IMR-90 (cell line): ENCODE results near the gene NRCAM. TPM values are rescaled to one million over a fixed set of nuclear protein-coding genes. Genes with fewer than 3 reads are reported as not detected.

Experiments
- ATAC-seq: fragments of 200-7000 bp; cut with Tn5 transposase; 2 replicates; pipeline ENCODE4 v1.9.1; 2020; ENCODE audit warnings: low read depth, mild to moderate bottlenecking, moderate library complexity
- BruUV-seq: library from RNA; stranded (reverse); fragments of 400-500 nt; replicated peaks from 2 replicates; lab custom pipeline; 2021; lab: Mats Ljungman, UMichigan
- CTCF ChIA-PET: fragments of 300-600 bp; formaldehyde crosslinking; extraction: SDS; loops from one replicate; lab custom pipeline; 2021; ENCODE audit warnings: antibody characterized with exemption; lab: Yijun Ruan, JAX
- POLR2A ChIA-PET: fragments of 300-600 bp; sonication (Branson Sonifier 250); formaldehyde crosslinking; loops from one replicate; lab custom pipeline; 2022; ENCODE audit warnings: antibody characterized with exemption; ENCODE audit not compliant: unreplicated experiment; lab: Charles Lee
- DNase-seq: peaks from one replicate; pipeline ENCODE4 v3.0.0; 2013
- H2AFZ ChIP-seq: replicated peaks from 2 replicates; pipeline ENCODE3; 2013; ENCODE audit warnings: low read length, mild to moderate bottlenecking; ENCODE audit not compliant: poor library complexity
- H2AK5ac ChIP-seq: 2 replicates; pipeline ENCODE4 v1.6.1; 2013; ENCODE audit warnings: low read depth, low read length, inconsistent platforms
- H2AK9ac ChIP-seq: replicated peaks from 2 replicates; pipeline ENCODE3; 2013; ENCODE audit warnings: mild to moderate bottlenecking, low read depth, low read length, moderate library complexity; ENCODE audit not compliant: poor library complexity
- H2BK120ac ChIP-seq: 2 replicates; pipeline ENCODE4 v1.6.1; 2013; ENCODE audit warnings: low read depth, low read length, inconsistent platforms
- H2BK15ac ChIP-seq: 3 replicates; pipeline ENCODE4 v1.6.1; 2013; ENCODE audit warnings: low read depth, low read length, inconsistent platforms
- H2BK20ac ChIP-seq: 2 replicates; pipeline ENCODE4 v1.6.1; 2013; ENCODE audit warnings: low read depth, mild to moderate bottlenecking, inconsistent platforms, low read length, moderate library complexity
- H2BK5ac ChIP-seq: 2 replicates; pipeline ENCODE4 v1.6.1; 2013; ENCODE audit warnings: mild to moderate bottlenecking, low read depth, low read length, inconsistent platforms; ENCODE audit not compliant: poor library complexity, severe bottlenecking
- H3K14ac ChIP-seq: replicated peaks from 2 replicates; pipeline ENCODE4 v1.6.1; 2013; ENCODE audit warnings: low read depth, low read length, inconsistent platforms
- H3K18ac ChIP-seq: 2 replicates; pipeline ENCODE4 v1.6.1; 2013; ENCODE audit warnings: low read depth, low read length, control low read depth
- H3K23ac ChIP-seq: 2 replicates; pipeline ENCODE4 v1.6.1; 2013; ENCODE audit warnings: low read depth, low read length, inconsistent platforms
- H3K27ac ChIP-seq: 2 replicates; pipeline ENCODE4 v1.5.1; 2013; ENCODE audit warnings: mild to moderate bottlenecking, control low read depth, low read length; ENCODE audit not compliant: insufficient read depth
- H3K27me3 ChIP-seq: 2 replicates; pipeline ENCODE4 v1.6.1; 2013; ENCODE audit warnings: low read length; ENCODE audit not compliant: control insufficient read depth, insufficient read depth
- H3K36me3 ChIP-seq: 2 replicates; pipeline ENCODE4 v1.6.1; 2013; ENCODE audit warnings: low read length, mixed read lengths; ENCODE audit not compliant: control insufficient read depth, insufficient read depth
- H3K4ac ChIP-seq: 2 replicates; pipeline ENCODE4 v1.6.1; 2013; ENCODE audit warnings: low read depth, low read length, inconsistent platforms
- H3K4me1 ChIP-seq: 2 replicates; pipeline ENCODE4 v1.6.1; 2013; ENCODE audit warnings: low read length, mixed read lengths; ENCODE audit not compliant: control insufficient read depth, insufficient read depth
- H3K4me2 ChIP-seq: 2 replicates; pipeline ENCODE4 v1.6.1; 2013; ENCODE audit warnings: low read depth, mild to moderate bottlenecking, control low read depth, low read length, moderate library complexity
- H3K4me3 ChIP-seq: 2 replicates; pipeline ENCODE4 v1.5.1; 2013; ENCODE audit warnings: low read depth, mild to moderate bottlenecking, control low read depth, low read length, moderate library complexity; ENCODE audit not compliant: insufficient read depth
- H3K56ac ChIP-seq: 2 replicates; pipeline ENCODE4 v1.6.1; 2013; ENCODE audit warnings: low read length, inconsistent platforms; ENCODE audit not compliant: insufficient read depth; ENCODE audit errors: extremely low read depth
- H3K79me1 ChIP-seq, 2 experiments: 2 replicates each; pipeline ENCODE4 v1.6.1; 2013; ENCODE audit warnings: low read length in 2 of 2, inconsistent platforms in 1 of 2, low read depth in 1 of 2
- H3K9ac ChIP-seq: 2 replicates; pipeline ENCODE4 v1.6.1; 2013; ENCODE audit warnings: low read depth, low read length, control low read depth
- H3K9me1 ChIP-seq: 2 replicates; pipeline ENCODE4 v1.6.1; 2013; ENCODE audit warnings: low read length, inconsistent platforms; ENCODE audit not compliant: insufficient read depth
- H3K9me3 ChIP-seq: 2 replicates; pipeline ENCODE4 v1.6.1; 2013; ENCODE audit warnings: low read length; ENCODE audit not compliant: control insufficient read depth, insufficient read depth
- H4K20me1 ChIP-seq: 2 replicates; pipeline ENCODE4 v1.6.1; 2013; ENCODE audit warnings: low read length, inconsistent platforms; ENCODE audit not compliant: insufficient read depth
- H4K5ac ChIP-seq: 2 replicates; pipeline ENCODE4 v1.6.1; 2013; ENCODE audit warnings: mild to moderate bottlenecking, low read depth, low read length, control low read depth
- H4K8ac ChIP-seq, 2 experiments: 2 replicates each; pipeline ENCODE4 v1.6.1; 2013; ENCODE audit warnings: low read depth in 2 of 2, low read length in 2 of 2, control low read depth in 1 of 2, inconsistent platforms in 1 of 2
- H4K91ac ChIP-seq: 2 replicates; pipeline ENCODE4 v1.6.1; 2013; ENCODE audit warnings: low read depth, low read length, inconsistent platforms; ENCODE audit not compliant: insufficient read depth
- BHLHE40 ChIP-seq: fragments of 150-350 bp; IDR thresholded peaks from 2 replicates; pipeline ENCODE4 v1.6.1; 2016; ENCODE audit warnings: mild to moderate bottlenecking, low read depth, low read length
- CEBPB ChIP-seq: IDR thresholded peaks from 2 replicates; pipeline ENCODE4 v1.6.1; 2012; ENCODE audit warnings: low read depth, low read length, improper control_type of control experiment
- CTCF ChIP-seq: conservative IDR thresholded peaks from 2 replicates; pipeline ENCODE4 v1.5.1; 2012; ENCODE audit warnings: mild to moderate bottlenecking, low read depth, low read length, improper control_type of control experiment
- ELK1 ChIP-seq: fragments of 150-350 bp; IDR thresholded peaks from 2 replicates; pipeline ENCODE4 v1.6.1; 2016; ENCODE audit warnings: low read depth, mild to moderate bottlenecking, low read length, moderate library complexity, borderline replicate concordance
- FOS ChIP-seq: fragments of 150-350 bp; IDR thresholded peaks from 2 replicates; pipeline ENCODE4 v1.6.1; 2016; ENCODE audit warnings: low read depth, low read length
- MAFK ChIP-seq: IDR thresholded peaks from 2 replicates; pipeline ENCODE4 v1.6.1; 2012; ENCODE audit warnings: low read depth, low read length, improper control_type of control experiment
- MAZ ChIP-seq: IDR thresholded peaks from 2 replicates; pipeline ENCODE4 v1.6.1; 2012; ENCODE audit warnings: low read depth, mild to moderate bottlenecking, low read length, improper control_type of control experiment, moderate library complexity, borderline replicate concordance
- MXI1 ChIP-seq: IDR thresholded peaks from 2 replicates; pipeline ENCODE4 v1.6.1; 2012; ENCODE audit warnings: low read depth, mild to moderate bottlenecking, low read length, moderate library complexity, borderline replicate concordance
- NFE2L2 ChIP-seq: fragments of 150-350 bp; IDR thresholded peaks from 2 replicates; pipeline ENCODE4 v1.6.1; 2016; ENCODE audit warnings: low read depth, mild to moderate bottlenecking, low read length
- POLR2A ChIP-seq: IDR thresholded peaks from 2 replicates; pipeline ENCODE4 v1.6.1; 2012; ENCODE audit warnings: mild to moderate bottlenecking, low read depth, low read length
- RAD21 ChIP-seq: IDR thresholded peaks from 2 replicates; pipeline ENCODE4 v1.6.1; 2012; ENCODE audit warnings: low read length, improper control_type of control experiment
- RCOR1 ChIP-seq: IDR thresholded peaks from 2 replicates; pipeline ENCODE4 v1.6.1; 2012; ENCODE audit warnings: mild to moderate bottlenecking, low read length, improper control_type of control experiment; ENCODE audit not compliant: insufficient replicate concordance
- SMC3 ChIP-seq: fragments of 150-350 bp; IDR thresholded peaks from 2 replicates; pipeline ENCODE4 v1.6.1; 2016; ENCODE audit warnings: low read depth, mild to moderate bottlenecking, antibody characterized with exemption, low read length, moderate library complexity
- dilution Hi-C: fragments of 300-500 bp; cut with HindIII; formaldehyde crosslinking; loops from one replicate; pipeline ENCODE4 v1.14.3; 2018; ENCODE audit warnings: low sequenced_read_pairs; ENCODE audit not compliant: unreplicated experiment
- in situ Hi-C: fragments of 300-500 bp; cut with MboI; formaldehyde crosslinking; loops from 3 replicates; pipeline ENCODE4 v1.14.3; 2019; ENCODE audit warnings: low sequenced_read_pairs, inconsistent platforms, mixed read lengths
- intact Hi-C: fragments of 100-400 bp; cut with micrococcal nuclease; formaldehyde crosslinking; loops from 2 replicates; pipeline ENCODE4 v1.10.0; 2022
- polyA plus RNA-seq, 3 experiments: library from polyadenylated mRNA; depleted of rRNA; stranded (reverse); fragments of >200 nt; gene quantifications; 2 replicates each; pipeline ENCODE4 v1.2.3, GENCODE V29; 2012; ENCODE audit warnings: low replicate concordance in 1 of 3
- total RNA-seq: library from RNA; depleted of rRNA; stranded (reverse); fragments of >200 nt; gene quantifications from 2 replicates; pipeline ENCODE4 v1.2.3, GENCODE V29; 2012
- TF ChIP-seq, protein P1 (sequence below): fragments of 150-350 bp; IDR thresholded peaks from 2 replicates; pipeline ENCODE4 v1.6.1; 2017; ENCODE audit warnings: mild to moderate bottlenecking, antibody characterized with exemption, low read length, low read depth

NRCAM gene
- total and polyA plus RNA-seq, 2 of the 4 experiments (the other 2 are of a cell fraction) = 0.46 to 1.1 TPM

GRCh38 chr7:108459922-108460551 lies 3.8 kb upstream of the NRCAM start (continued):
- no peak for TF ChIP-seq MAZ

GRCh38 chr7:108457871-108458270 lies 1.6 kb upstream of the NRCAM start:
- Histone ChIP-seq H3K4me3 (no peak overlapping the region), H3K9me3 (no peaks in the 10 kb centered on the region), H4K5ac (no peak overlapping the region), H4K20me1 (no peaks in the 10 kb centered on the region), H3K9ac (no peak overlapping the region), H4K8ac (no peak overlapping the region), H3K14ac (no peak overlapping the region), H3K23ac (no peak overlapping the region), H2BK120ac (no peak overlapping the region), H3K18ac (no peak overlapping the region), H3K36me3 (no peaks in the 10 kb centered on the region), H2AK5ac (no peak overlapping the region), H2BK20ac (no peak overlapping the region), H2BK15ac (no peak overlapping the region), H2AFZ (no peak overlapping the region), H2BK5ac (no peak overlapping the region), H3K4me2 (no peak overlapping the region), H3K4me1 (no peaks in the 10 kb centered on the region; the same call in 1 of the 2 replicates), H4K91ac (no peak overlapping the region), H2AK9ac (no peak overlapping the region), H3K27ac (no peak overlapping the region), H3K56ac (no peak overlapping the region), H3K4ac (no peak overlapping the region), H3K27me3 (peaks cover 51% of the 10 kb centered on the region), H3K79me1 (no peaks in the 10 kb centered on the region), H3K9me1 (no peaks in the 10 kb centered on the region; the same call in 1 of the 2 replicates)
- in situ Hi-C loops (no loop called here), intact Hi-C loops (no loop called here), dilution Hi-C loops (no loop called here)
- ChIA-PET POLR2A (no interaction called here), CTCF (no interaction called here)
- DNase-seq (no peak), ATAC-seq (no peak)
- no TSS peak for BruUV-seq
- TF ChIP-seq SMC3 = no peak
- no peak for TF ChIP-seq RAD21
- TF ChIP-seq ELK1 = no peak
- TF ChIP-seq, protein P1, sequence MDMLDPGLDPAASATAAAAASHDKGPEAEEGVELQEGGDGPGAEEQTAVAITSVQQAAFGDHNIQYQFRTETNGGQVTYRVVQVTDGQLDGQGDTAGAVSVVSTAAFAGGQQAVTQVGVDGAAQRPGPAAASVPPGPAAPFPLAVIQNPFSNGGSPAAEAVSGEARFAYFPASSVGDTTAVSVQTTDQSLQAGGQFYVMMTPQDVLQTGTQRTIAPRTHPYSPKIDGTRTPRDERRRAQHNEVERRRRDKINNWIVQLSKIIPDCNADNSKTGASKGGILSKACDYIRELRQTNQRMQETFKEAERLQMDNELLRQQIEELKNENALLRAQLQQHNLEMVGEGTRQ = no peak
- TF ChIP-seq MAFK = no peak
- TF ChIP-seq POLR2A = no peak
- no peak for TF ChIP-seq FOS
- TF ChIP-seq CEBPB = no peak
- TF ChIP-seq MXI1 = no peak
- no peak for TF ChIP-seq MAZ
- no peak for TF ChIP-seq RCOR1
- no peak for TF ChIP-seq CTCF
- no peak for TF ChIP-seq BHLHE40
- TF ChIP-seq NFE2L2 = no peak
